Uterus (tissue), 2 donors: ENCODE data around the gene PRKCG.

ENCODE experiments used
- CTCF ChIP-seq, 4 experiments: fragments of 200-600 bp in 2 of 4; fragments of 450-650 bp in 2 of 4; sonication (generic) in 2 of 4; IDR thresholded peaks; one replicate each; pipeline ENCODE4 v1.5.1; 2016 to 2019; ENCODE audit warnings: antibody characterized with exemption in 4 of 4, mild to moderate bottlenecking in 2 of 4, moderate library complexity in 1 of 4
- POLR2A ChIP-seq, 2 donors: fragments of 450-650 bp; IDR thresholded peaks; one replicate each; pipeline ENCODE4 v1.6.1; 2016; ENCODE audit warnings: antibody characterized with exemption in 2 of 2, mild to moderate bottlenecking in 1 of 2, moderate library complexity in 1 of 2

- TF ChIP-seq CTCF (IDR thresholded peaks at IDR 0.05), result no peak
- TF ChIP-seq POLR2A (IDR thresholded peaks at IDR 0.05), result no peak
These were observed 1.7 kb downstream of the PRKCG start for GRCh38 chr19:53883741-53884140.
